DMS 273 treated with DMSO at 0.1 percent for 48 hours (cell line): Measurements from ENCODE around the gene GARIN1A.

Experiments used
- DNase-seq: peaks from one replicate; lab custom pipeline; 2025; lab: John Stamatoyannopoulos, UW

Gene GARIN1A

GRCh38 chr7:128718967-128719642, 47.0 kb downstream of the GARIN1A start:
- DNase-seq = no peak

- no peak for DNase-seq
Measured at GRCh38 chr7:128721376-128721775, 49.3 kb downstream of the GARIN1A start.
